Embryonic facial prominence (tissue), 1 donor: ENCODE results near the gene ZNF441.
"Not testable (repeated sequence)": the region's sequence is repeated elsewhere in the genome, so short reads cannot be mapped to it uniquely, and the experiment has no call there.

Source experiments
- DNase-seq: peaks from one replicate; pipeline ENCODE4 v3.0.0-alpha.2; 2016; ENCODE audit errors: extremely low spot score

ZNF441 gene

DNA sequence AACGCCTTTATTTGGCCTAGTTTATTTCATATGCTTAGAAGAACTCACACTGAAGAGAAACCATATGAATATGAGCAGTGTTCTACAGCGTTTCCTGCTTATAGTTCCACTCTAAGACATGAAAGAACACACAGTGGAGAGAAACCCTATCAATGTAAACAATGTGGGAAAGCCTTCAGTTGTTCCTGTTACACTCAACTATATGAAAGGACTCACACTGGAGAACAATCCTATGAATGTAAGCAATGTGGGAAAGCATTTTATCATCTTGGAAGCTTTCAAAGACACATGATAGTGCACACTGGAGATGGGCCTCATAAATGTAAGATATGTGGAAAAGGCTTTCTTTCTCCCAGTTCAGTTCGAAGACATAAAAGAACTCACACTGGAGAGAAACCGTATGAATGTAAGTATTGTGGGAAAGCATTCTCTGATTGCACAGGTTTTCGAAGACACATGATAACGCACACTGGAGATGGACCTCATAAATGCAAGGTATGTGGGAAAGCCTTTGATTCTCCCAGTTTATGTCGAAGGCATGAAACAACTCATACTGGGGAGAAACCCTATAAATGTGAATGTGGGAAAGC lies 13.7 kb downstream of the ZNF441 start:
- DNase-seq, result no peak

GRCh38 chr19:11781295-11782057 lies 14.7 kb downstream of the ZNF441 start:
- DNase-seq, result no peak

DNA sequence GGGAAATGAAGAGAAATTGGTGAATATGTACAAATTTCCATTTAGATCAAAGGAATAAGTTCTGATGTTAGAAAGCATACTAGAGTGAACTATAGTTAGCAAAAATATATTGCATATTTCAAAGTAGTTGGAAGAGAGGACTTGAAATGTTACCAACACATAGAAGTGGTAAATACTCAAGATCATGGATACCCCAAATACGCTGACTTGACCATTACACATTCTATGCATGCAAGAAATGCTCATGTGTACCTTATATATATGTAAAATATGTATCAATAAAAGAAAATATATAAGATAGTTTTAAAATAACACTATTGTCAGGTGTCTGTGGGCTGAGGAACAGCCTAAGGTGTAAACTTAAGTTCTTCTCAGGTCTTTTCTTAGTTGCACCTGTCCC lies 17.0 kb downstream of the ZNF441 start:
- DNase-seq, result no peak

GRCh38 chr19:11784356-11784755 lies 17.6 kb downstream of the ZNF441 start:
- no peak for DNase-seq

DNA sequence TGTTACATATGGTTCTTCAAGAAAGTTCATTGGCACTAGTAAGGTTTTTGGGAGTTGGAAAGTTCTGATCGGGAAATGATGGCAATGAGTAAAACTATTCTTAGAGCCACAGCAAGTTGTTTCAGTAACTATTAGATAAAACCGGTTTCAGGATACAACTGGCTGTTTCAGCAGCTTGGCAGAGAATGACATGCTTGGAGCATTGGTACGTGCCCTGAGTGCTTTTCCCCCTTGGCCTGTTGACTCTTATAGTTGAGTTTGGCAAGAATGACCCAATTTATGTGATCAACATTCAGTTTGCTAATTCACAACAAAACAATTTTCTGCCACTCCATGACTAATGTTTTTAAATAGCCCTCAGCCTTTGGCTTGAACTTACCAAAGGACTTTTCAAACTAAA lies 20.7 kb downstream of the ZNF441 start:
- no peak for DNase-seq

- no peak for DNase-seq
Measured at GRCh38 chr19:11792942-11793341, 26.1 kb downstream of the ZNF441 start.

GRCh38 chr19:11797491-11797890 lies 30.7 kb downstream of the ZNF441 start:
- DNase-seq, result peak; percentile 81

DNA sequence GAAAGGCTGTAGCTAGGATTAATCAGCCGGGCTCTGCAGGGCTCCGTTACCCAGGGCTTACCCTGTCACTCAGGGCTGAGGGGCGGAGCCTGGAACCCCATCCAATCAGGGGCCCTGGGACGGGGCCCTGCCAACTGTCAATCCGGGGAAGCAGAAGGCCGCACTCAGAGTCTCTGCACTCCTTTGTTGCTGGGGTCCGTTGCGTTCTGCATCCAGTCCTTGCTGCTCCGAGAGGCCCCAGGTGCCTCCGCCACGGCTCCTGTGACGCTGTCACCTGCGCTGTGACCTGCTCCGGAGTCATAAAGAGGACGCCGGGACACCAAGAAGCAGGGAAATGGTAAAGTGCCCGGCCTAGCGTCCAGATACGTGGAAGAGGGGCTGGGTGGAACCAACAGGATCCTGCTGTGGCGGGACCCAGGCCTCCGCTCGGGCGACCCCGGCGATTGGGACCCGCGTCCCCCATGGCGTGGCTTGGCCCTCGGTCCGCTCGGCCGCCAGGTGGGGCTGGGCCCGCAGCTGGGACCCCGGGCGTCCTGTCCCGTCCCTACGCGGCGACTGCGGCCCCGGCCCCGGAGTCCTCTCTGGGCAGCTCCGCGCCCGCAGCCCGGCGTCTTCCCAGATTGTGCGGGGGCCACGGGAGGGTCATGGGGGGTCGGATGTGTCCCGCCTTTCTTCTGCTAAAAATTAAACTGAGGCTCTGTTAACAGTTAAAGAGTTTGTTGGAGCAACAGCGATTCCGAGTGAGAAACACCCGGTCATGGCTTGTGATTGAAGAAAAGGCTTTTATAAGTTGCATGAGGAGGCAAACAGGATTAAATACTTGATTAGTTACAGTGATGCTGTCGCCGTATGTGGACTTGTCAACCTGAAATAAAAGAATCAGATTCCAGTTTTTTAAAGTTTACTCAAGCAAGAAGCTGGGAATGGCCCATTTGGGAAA lies 31.9 kb downstream of the ZNF441 start, which contains the start of gene ZNF491:
ZNF491 (plus strand) TSS at position 133 of the 940 bp plus-strand sequence. CDS start 7,431 bp downstream, outside the sequence.
- DNase-seq, result peak; percentile 81

- DNase-seq, result no peak
Measured at GRCh38 chr19:11806354-11807098, 39.7 kb downstream of the ZNF441 start.

GRCh38 chr19:11807099-11807380 lies 40.2 kb downstream of the ZNF441 start:
- DNase-seq, result no peak

- DNase-seq, result no peak
Measured at GRCh38 chr19:11813703-11814028, 46.9 kb downstream of the ZNF441 start.

- DNase-seq, result peak; percentile 76
Measured at GRCh38 chr19:11814029-11814699, 47.4 kb downstream of the ZNF441 start, which contains the start of gene ZNF440. ZNF440 (plus strand) TSS chr19:11814273; CDS start chr19:11814448, 175 bp downstream.

DNA sequence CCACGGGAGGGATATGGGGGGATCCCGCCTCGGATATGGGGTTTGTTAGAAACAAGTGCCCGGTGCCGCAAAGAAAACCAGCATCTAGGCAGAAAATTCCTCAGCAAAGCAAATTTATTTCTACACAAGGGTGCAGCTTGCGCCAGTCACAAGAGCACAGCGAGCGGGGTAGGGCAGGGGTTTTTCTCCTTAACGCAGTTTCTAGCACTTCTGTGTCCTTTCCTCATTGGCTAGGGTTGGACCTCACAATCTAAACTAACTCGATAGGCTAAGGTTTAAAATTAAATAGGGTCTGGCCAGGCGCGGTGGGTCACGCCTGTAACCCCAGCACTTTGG lies 47.9 kb downstream of the ZNF441 start:
- no peak for DNase-seq

- DNase-seq, result no peak
Measured at GRCh38 chr19:11821474-11822109, 54.8 kb downstream of the ZNF441 start.

- DNase-seq, result not testable (repeated sequence)
Measured at GRCh38 chr19:11828957-11829876, 62.4 kb downstream of the ZNF441 start.

DNA sequence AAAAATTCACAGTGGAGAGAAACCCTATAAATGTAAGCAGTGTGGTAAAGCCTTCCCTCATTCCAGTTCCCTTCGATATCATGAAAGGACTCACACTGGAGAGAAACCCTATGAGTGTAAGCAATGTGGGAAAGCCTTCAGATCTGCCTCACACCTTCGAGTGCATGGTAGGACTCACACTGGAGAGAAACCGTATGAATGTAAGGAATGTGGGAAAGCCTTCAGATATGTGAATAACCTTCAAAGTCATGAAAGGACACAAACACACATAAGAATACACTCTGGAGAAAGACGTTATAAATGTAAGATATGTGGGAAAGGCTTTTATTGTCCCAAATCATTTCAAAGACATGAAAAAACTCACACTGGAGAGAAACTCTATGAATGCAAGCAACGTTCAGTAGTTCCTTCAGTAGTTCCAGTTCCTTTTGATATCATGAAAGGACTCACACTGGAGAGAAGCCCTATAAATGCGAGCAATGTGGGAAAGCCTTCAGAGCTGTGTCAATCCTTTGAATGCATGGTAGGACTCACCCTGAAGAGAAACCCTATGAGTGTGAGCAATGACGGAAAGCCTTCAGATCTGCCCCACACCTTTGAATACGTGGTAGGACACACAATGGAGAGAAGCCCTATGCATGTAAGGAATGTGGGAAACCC lies 65.6 kb downstream of the ZNF441 start:
- DNase-seq, result no peak

DNA sequence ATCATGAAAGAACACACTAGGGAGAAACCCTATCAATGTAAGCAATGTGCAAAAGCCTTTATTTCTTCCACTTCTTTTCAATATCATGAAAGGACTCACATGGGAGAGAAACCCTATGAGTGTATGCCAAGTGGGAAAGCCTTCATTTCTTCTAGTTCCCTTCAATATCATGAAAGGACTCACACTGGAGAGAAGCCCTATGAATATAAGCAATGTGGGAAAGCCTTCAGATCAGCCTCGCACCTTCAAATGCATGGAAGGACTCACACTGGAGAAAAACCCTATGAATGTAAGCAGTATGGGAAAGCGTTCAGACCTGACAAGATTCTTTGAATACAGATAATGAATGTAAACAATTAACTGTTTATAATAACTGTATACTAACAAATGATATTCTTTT lies 66.7 kb downstream of the ZNF441 start:
- DNase-seq, result no peak
